SK-N-SH (cell line): ENCODE results near the gene PTGER1. TPM values are rescaled to one million over a fixed set of nuclear protein-coding genes. Genes with fewer than 3 reads are reported as not detected.

Experiments
- CTCF ChIA-PET: fragments of 300-600, 350-600 bp; formaldehyde crosslinking; extraction: SDS; loops from one replicate; lab custom pipeline; 2021; lab: Yijun Ruan, JAX
- POLR2A ChIA-PET: fragments of 350-600 bp; sonication (Branson Sonifier 250); formaldehyde crosslinking; extraction: SDS; loops from one replicate; lab custom pipeline; 2020; ENCODE audit warnings: antibody characterized with exemption, inconsistent platforms; lab: Yijun Ruan, JAX
- DNase-seq: peaks from one replicate; pipeline ENCODE4 v3.0.0; 2012
- H2AFZ ChIP-seq: fragments of 200-600 bp; sonication (generic); 2 replicates; pipeline ENCODE4 v1.8.1; 2016; ENCODE audit warnings: antibody characterized with exemption, mild to moderate bottlenecking, low read depth
- H3F3A ChIP-seq: fragments of 200-600 bp; sonication (generic); replicated peaks from 2 replicates; pipeline ENCODE3; 2016; ENCODE audit warnings: antibody characterized with exemption, mild to moderate bottlenecking; ENCODE audit not compliant: insufficient read depth
- H3K27ac ChIP-seq, 2 experiments: fragments of 200-500 bp in 1 of 2; fragments of 200-600 bp in 1 of 2; sonication (Bioruptor generic) in 1 of 2; sonication (generic), shearing (Covaris generic) in 1 of 2; 2 replicates each; pipeline versions ENCODE4 v1.5.1 to v1.6.1; 2014 to 2016; ENCODE audit warnings: low read depth in 2 of 2, inconsistent platforms in 1 of 2, low read length in 1 of 2, mild to moderate bottlenecking in 1 of 2, mixed read lengths in 1 of 2
- H3K27me3 ChIP-seq: fragments of 200-600 bp; sonication (generic), shearing (Covaris generic); 2 replicates; pipeline ENCODE4 v1.6.1; 2016; ENCODE audit warnings: mixed run types; ENCODE audit not compliant: insufficient read depth
- H3K36me3 ChIP-seq, 2 experiments: fragments of 200-500 bp in 1 of 2; fragments of 200-600 bp in 1 of 2; sonication (Bioruptor generic) in 1 of 2; sonication (generic) in 1 of 2; replicated peaks in 1 of 2; 2 replicates each; pipeline versions ENCODE3 to v1.5.1; 2014 to 2016; ENCODE audit warnings: low read length in 1 of 2, mild to moderate bottlenecking in 1 of 2; ENCODE audit not compliant: insufficient read depth in 2 of 2, control insufficient read depth in 1 of 2
- H3K4me1 ChIP-seq, 2 experiments: fragments of 200-500 bp in 1 of 2; fragments of 200-600 bp in 1 of 2; sonication (Bioruptor generic) in 1 of 2; sonication (generic), shearing (Covaris generic) in 1 of 2; 2 replicates each; pipeline versions ENCODE4 v1.5.1 to v1.6.1; 2014 to 2016; ENCODE audit warnings: low read depth in 1 of 2, low read length in 1 of 2, mixed run types in 1 of 2; ENCODE audit not compliant: insufficient read depth in 2 of 2, control insufficient read depth in 1 of 2
- H3K4me2 ChIP-seq: fragments of 200-600 bp; sonication (generic), shearing (Covaris generic); 2 replicates; pipeline ENCODE4 v1.6.1; 2017; ENCODE audit warnings: mixed run types
- H3K4me3 ChIP-seq, 2 experiments: fragments of 200-500 bp in 1 of 2; fragments of 200-600 bp in 1 of 2; sonication (Bioruptor generic) in 1 of 2; sonication (generic), shearing (Covaris generic) in 1 of 2; 2 replicates each; pipeline versions ENCODE4 v1.5.1 to v1.8.1; 2014 to 2016; ENCODE audit warnings: low read depth in 2 of 2, inconsistent platforms in 1 of 2, low read length in 1 of 2, mild to moderate bottlenecking in 1 of 2, mixed read lengths in 1 of 2, moderate library complexity in 1 of 2
- H3K79me2 ChIP-seq: fragments of 200-600 bp; sonication (generic); 2 replicates; pipeline ENCODE4 v1.8.1; 2017; ENCODE audit warnings: mild to moderate bottlenecking; ENCODE audit not compliant: insufficient read depth
- H3K9ac ChIP-seq: fragments of 200-600 bp; sonication (generic); 2 replicates; pipeline ENCODE4 v1.6.1; 2017; ENCODE audit warnings: mixed run types
- H3K9me2 ChIP-seq: fragments of 200-600 bp; sonication (generic); 2 replicates; pipeline ENCODE4 v1.6.1; 2017; ENCODE audit warnings: mixed run types
- H3K9me3 ChIP-seq: fragments of 200-600 bp; sonication (generic); 2 replicates; pipeline ENCODE4 v1.6.1; 2017; ENCODE audit warnings: mixed run types, mild to moderate bottlenecking, moderate library complexity
- H4K20me1 ChIP-seq: fragments of 200-600 bp; sonication (generic); 2 replicates; pipeline ENCODE4 v1.6.1; 2017; ENCODE audit warnings: mild to moderate bottlenecking, mixed run types; ENCODE audit not compliant: insufficient read depth
- ELF1 ChIP-seq: IDR thresholded peaks from 2 replicates; pipeline ENCODE4 v1.4.0; 2012
- EP300 ChIP-seq, 2 experiments: IDR thresholded peaks; 2 replicates each; pipeline versions ENCODE4 v1.4.0 to v1.6.1; 2012; ENCODE audit warnings: borderline replicate concordance in 1 of 2, low read depth in 1 of 2, low read length in 1 of 2
- EZH2phosphoT487 ChIP-seq: fragments of 200-600 bp; sonication (generic); IDR thresholded peaks from 2 replicates; pipeline ENCODE4 v1.6.1; 2017; ENCODE audit warnings: low read depth, mixed run types, mild to moderate bottlenecking, antibody characterized with exemption, moderate library complexity, borderline replicate concordance
- FOSL2 ChIP-seq: IDR thresholded peaks from 2 replicates; pipeline ENCODE4 v1.4.0; 2012; ENCODE audit warnings: low read depth, mild to moderate bottlenecking, moderate library complexity, borderline replicate concordance
- FOXM1 ChIP-seq: IDR thresholded peaks from 2 replicates; pipeline ENCODE4 v1.4.0; 2012; ENCODE audit warnings: low read depth, mild to moderate bottlenecking
- GABPA ChIP-seq: IDR thresholded peaks from 2 replicates; pipeline ENCODE4 v1.4.0; 2012; ENCODE audit warnings: low read depth, mild to moderate bottlenecking
- GATA2 ChIP-seq: sonication (generic); formaldehyde crosslinking; IDR thresholded peaks from 2 replicates; pipeline ENCODE4 v1.5.0; 2020; ENCODE audit warnings: mild to moderate bottlenecking, missing genetic modification reagents
- JUND ChIP-seq: IDR thresholded peaks from 2 replicates; pipeline ENCODE4 v1.4.0; 2012
- MEF2A ChIP-seq: IDR thresholded peaks from 2 replicates; pipeline ENCODE4 v1.4.0; 2012; ENCODE audit warnings: low read depth, borderline replicate concordance
- MXI1 ChIP-seq: IDR thresholded peaks from 2 replicates; pipeline ENCODE4 v1.6.1; 2012; ENCODE audit warnings: mild to moderate bottlenecking, low read depth, low read length, improper control_type of control experiment
- NFIC ChIP-seq: IDR thresholded peaks from 2 replicates; pipeline ENCODE4 v1.4.0; 2012; ENCODE audit warnings: borderline replicate concordance
- NRF1 ChIP-seq: IDR thresholded peaks from 2 replicates; pipeline ENCODE4 v1.6.1; 2012; ENCODE audit warnings: low read depth, mild to moderate bottlenecking, low read length
- POLR2AphosphoS5 ChIP-seq: IDR thresholded peaks from 2 replicates; pipeline ENCODE4 v1.6.1; 2012; ENCODE audit warnings: low read depth, low read length
- RAD21 ChIP-seq: IDR thresholded peaks from 2 replicates; pipeline ENCODE4 v1.6.1; 2012; ENCODE audit warnings: mild to moderate bottlenecking, low read length
- RCOR1 ChIP-seq: fragments of 150-350 bp; IDR thresholded peaks from 2 replicates; pipeline ENCODE4 v1.6.1; 2017; ENCODE audit warnings: antibody characterized with exemption, low read length
- SIN3A ChIP-seq: IDR thresholded peaks from 2 replicates; pipeline ENCODE4 v1.6.1; 2012; ENCODE audit warnings: low read depth, mild to moderate bottlenecking, low read length, moderate library complexity, borderline replicate concordance
- SMC3 ChIP-seq: IDR thresholded peaks from 2 replicates; pipeline ENCODE4 v1.6.1; 2012; ENCODE audit warnings: low read depth, low read length, improper control_type of control experiment
- TAF1 ChIP-seq: IDR thresholded peaks from 2 replicates; pipeline ENCODE4 v1.6.1; 2012; ENCODE audit warnings: low read depth, mild to moderate bottlenecking, low read length, moderate library complexity, borderline replicate concordance
- TEAD4 ChIP-seq: IDR thresholded peaks from 2 replicates; pipeline ENCODE4 v1.4.0; 2012; ENCODE audit warnings: mild to moderate bottlenecking, borderline replicate concordance; ENCODE audit not compliant: insufficient read depth
- YY1 ChIP-seq: IDR thresholded peaks from 2 replicates; pipeline ENCODE4 v1.4.0; 2012; ENCODE audit warnings: low read depth, mild to moderate bottlenecking
- WGBS: methylation state at CpG from one replicate; pipeline ENCODE4 v1.1.6; 2017; ENCODE audit warnings: low lambda C conversion rate; 5-methylcytosine and 5-hydroxymethylcytosine counted together
- polyA plus RNA-seq, 3 experiments: library from polyadenylated mRNA; depleted of rRNA; stranded (reverse); fragments of >200 nt; gene quantifications; 2 replicates each; pipeline ENCODE4 v1.2.3, GENCODE V29; 2012
- TF ChIP-seq, protein P1 (sequence below): IDR thresholded peaks from 2 replicates; pipeline ENCODE4; 2012
- TF ChIP-seq, protein P2 (sequence below): IDR thresholded peaks from 2 replicates; pipeline ENCODE4 v1.6.1; 2012; ENCODE audit warnings: mild to moderate bottlenecking, low read depth, low read length, moderate library complexity
- TF ChIP-seq, protein P3 (sequence below): fragments of 150-350 bp; IDR thresholded peaks from 2 replicates; pipeline ENCODE4 v1.6.1; 2016; ENCODE audit warnings: mild to moderate bottlenecking, low read depth, low read length
- TF ChIP-seq, protein P4 (sequence below): IDR thresholded peaks from 2 replicates; pipeline ENCODE4 v1.4.0; 2012; ENCODE audit warnings: low read depth, borderline replicate concordance
- TF ChIP-seq, protein P5 (sequence below): IDR thresholded peaks from 2 replicates; pipeline ENCODE4 v1.4.0; 2012; ENCODE audit warnings: low read depth

PTGER1 gene
- polyA plus RNA-seq, 1 of the 3 experiments (the other 2 are of a cell fraction) = 6.0 TPM

DNA sequence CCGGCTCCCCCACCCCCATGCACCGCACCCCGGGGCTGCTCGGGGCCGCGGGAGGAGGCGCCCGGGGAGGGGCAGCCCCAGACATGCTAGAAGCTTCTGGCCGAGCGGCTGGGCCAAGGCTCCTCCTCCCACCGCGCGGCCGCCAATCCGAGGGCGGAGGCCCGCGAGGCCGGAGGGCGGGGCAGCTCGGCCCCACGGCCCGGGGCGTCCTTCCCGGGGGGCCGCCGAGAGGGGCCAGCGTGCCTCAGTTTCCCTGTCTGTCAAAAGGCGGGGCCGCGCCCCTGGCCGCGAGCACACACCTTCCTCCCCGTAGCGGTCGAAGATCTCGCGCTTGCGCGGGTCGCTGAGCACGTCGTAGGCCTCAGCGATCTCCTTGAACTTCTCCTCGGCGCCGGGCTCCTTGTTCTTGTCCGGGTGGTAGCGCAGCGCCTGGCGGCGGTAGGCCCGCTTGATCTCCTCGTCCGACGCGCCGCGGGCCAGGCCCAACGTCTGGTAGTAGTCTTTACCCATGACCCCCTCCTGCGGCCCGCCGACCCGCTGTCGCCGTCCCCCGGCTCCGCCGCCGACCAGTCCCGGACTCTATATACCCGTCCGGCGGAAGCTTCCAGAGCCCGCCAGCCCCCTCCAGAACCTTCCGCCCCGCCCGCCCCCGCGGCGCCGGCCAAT, 42.8 kb upstream of the PTGER1 start, which contains the start of gene DNAJB1:
TSS of gene DNAJB1 (minus strand) at position 558 of the 666 bp plus-strand sequence. CDS start at position 510, 48 bp downstream.
- Histone ChIP-seq H3K4me3 (peak within 1 kb of the TSS; percentile 87 to 90), H3K9me3 (no peaks in the 10 kb centered on the region), H3K4me2 (peak within 1 kb of the TSS; percentile 95), H3K4me1 (peaks cover 24 to 44% of the 10 kb centered on the region in 2 experiments; a peak in 3 of 4 replicates), H3K9me2 (no peaks in the 10 kb centered on the region), H3F3A (peaks cover 42% of the 10 kb centered on the region), H4K20me1 (peaks cover 36% of the 10 kb centered on the region), H3K79me2 (peaks cover 44% of the 10 kb centered on the region), H3K27ac (peak within 1 kb of the TSS; percentile 93 to 96), H3K9ac (peak within 1 kb of the TSS; percentile 99), H2AFZ (peak within 1 kb of the TSS; percentile 69), H3K27me3 (no peaks in the 10 kb centered on the region), H3K36me3 (peaks cover 22 to 29% of the 10 kb centered on the region in 2 experiments)
- WGBS = 0% methylated on average over 41 of the region's 82 CpGs
- POLR2A ChIA-PET = interaction anchor here (0.6 to 1.5 kb wide), 14 partner anchors 8 to 679 kb away, joined by 3 to 15 read pairs (median 3); partner anchors contain the start of genes ASF1B and GIPC1
- CTCF ChIA-PET = interaction anchor here (0.7 to 3.8 kb wide), 7 partner anchors 12 to 170 kb away, joined by 3 to 30 read pairs (median 3); partner anchors contain the start of gene NDUFB7
- DNase-seq = peak; percentile 94
- TF ChIP-seq GATA2 (CRISPR knock-in tag) (no peak), TEAD4 (no peak), YY1 (0 out of 2 replicates have a peak, but pooled peaks have one; percentile 38), RCOR1 (no peak), MEF2A (no peak; the same call in 1 of the 2 replicates), TAF1 (peak; percentile 79), POLR2AphosphoS5 (peak; percentile 97), ELF1 (no peak), EZH2phosphoT487 (no peak), NFIC (no peak), FOSL2 (no peak), RAD21 (no peak), FOXM1 (no peak), JUND (no peak), SIN3A (peak; percentile 39; the same call in 1 of the 2 replicates), GABPA (peak; percentile 55; the same call in 1 of the 2 replicates), SMC3 (no peak), NRF1 (peak; percentile 28; the same call in 1 of the 2 replicates), EP300 (IDR thresholded peaks at IDR 0.05; ENCODE audit: borderline replicate concordance in 1 of 2, low read depth in 1 of 2, low read length in 1 of 2) (peak in 1 of 2 experiments; percentile 67; a peak in 2 of 4 replicates), MXI1 (0 out of 2 replicates have a peak, but pooled peaks have one; percentile 19)
- TF ChIP-seq, protein P1, sequence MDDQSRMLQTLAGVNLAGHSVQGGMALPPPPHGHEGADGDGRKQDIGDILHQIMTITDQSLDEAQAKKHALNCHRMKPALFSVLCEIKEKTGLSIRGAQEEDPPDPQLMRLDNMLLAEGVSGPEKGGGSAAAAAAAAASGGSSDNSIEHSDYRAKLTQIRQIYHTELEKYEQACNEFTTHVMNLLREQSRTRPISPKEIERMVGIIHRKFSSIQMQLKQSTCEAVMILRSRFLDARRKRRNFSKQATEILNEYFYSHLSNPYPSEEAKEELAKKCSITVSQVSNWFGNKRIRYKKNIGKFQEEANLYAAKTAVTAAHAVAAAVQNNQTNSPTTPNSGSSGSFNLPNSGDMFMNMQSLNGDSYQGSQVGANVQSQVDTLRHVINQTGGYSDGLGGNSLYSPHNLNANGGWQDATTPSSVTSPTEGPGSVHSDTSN = peak; percentile 55
- TF ChIP-seq, protein P2, sequence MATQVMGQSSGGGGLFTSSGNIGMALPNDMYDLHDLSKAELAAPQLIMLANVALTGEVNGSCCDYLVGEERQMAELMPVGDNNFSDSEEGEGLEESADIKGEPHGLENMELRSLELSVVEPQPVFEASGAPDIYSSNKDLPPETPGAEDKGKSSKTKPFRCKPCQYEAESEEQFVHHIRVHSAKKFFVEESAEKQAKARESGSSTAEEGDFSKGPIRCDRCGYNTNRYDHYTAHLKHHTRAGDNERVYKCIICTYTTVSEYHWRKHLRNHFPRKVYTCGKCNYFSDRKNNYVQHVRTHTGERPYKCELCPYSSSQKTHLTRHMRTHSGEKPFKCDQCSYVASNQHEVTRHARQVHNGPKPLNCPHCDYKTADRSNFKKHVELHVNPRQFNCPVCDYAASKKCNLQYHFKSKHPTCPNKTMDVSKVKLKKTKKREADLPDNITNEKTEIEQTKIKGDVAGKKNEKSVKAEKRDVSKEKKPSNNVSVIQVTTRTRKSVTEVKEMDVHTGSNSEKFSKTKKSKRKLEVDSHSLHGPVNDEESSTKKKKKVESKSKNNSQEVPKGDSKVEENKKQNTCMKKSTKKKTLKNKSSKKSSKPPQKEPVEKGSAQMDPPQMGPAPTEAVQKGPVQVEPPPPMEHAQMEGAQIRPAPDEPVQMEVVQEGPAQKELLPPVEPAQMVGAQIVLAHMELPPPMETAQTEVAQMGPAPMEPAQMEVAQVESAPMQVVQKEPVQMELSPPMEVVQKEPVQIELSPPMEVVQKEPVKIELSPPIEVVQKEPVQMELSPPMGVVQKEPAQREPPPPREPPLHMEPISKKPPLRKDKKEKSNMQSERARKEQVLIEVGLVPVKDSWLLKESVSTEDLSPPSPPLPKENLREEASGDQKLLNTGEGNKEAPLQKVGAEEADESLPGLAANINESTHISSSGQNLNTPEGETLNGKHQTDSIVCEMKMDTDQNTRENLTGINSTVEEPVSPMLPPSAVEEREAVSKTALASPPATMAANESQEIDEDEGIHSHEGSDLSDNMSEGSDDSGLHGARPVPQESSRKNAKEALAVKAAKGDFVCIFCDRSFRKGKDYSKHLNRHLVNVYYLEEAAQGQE = 0 out of 2 replicates have a peak, but pooled peaks have one; percentile 11
- TF ChIP-seq, protein P3, sequence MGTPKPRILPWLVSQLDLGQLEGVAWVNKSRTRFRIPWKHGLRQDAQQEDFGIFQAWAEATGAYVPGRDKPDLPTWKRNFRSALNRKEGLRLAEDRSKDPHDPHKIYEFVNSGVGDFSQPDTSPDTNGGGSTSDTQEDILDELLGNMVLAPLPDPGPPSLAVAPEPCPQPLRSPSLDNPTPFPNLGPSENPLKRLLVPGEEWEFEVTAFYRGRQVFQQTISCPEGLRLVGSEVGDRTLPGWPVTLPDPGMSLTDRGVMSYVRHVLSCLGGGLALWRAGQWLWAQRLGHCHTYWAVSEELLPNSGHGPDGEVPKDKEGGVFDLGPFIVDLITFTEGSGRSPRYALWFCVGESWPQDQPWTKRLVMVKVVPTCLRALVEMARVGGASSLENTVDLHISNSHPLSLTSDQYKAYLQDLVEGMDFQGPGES = no peak
- TF ChIP-seq, protein P4, sequence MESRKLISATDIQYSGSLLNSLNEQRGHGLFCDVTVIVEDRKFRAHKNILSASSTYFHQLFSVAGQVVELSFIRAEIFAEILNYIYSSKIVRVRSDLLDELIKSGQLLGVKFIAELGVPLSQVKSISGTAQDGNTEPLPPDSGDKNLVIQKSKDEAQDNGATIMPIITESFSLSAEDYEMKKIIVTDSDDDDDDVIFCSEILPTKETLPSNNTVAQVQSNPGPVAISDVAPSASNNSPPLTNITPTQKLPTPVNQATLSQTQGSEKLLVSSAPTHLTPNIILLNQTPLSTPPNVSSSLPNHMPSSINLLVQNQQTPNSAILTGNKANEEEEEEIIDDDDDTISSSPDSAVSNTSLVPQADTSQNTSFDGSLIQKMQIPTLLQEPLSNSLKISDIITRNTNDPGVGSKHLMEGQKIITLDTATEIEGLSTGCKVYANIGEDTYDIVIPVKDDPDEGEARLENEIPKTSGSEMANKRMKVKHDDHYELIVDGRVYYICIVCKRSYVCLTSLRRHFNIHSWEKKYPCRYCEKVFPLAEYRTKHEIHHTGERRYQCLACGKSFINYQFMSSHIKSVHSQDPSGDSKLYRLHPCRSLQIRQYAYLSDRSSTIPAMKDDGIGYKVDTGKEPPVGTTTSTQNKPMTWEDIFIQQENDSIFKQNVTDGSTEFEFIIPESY = no peak
- TF ChIP-seq, protein P5, sequence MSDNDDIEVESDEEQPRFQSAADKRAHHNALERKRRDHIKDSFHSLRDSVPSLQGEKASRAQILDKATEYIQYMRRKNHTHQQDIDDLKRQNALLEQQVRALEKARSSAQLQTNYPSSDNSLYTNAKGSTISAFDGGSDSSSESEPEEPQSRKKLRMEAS = peak; percentile 29
